Right lobe of liver (tissue), 6 donors: ENCODE data around the gene ATL2. TPM values are rescaled to one million over a fixed set of nuclear protein-coding genes. Genes with fewer than 3 reads are reported as not detected.

ENCODE experiments used
- ATAC-seq, 4 donors: fragments of 200-7000 bp; cut with Tn5 transposase; one replicate each; pipeline ENCODE4 v1.9.1; 2020; ENCODE audit warnings: mild to moderate bottlenecking in 4 of 4, moderate library complexity in 4 of 4
- DNase-seq, 3 donors: peaks; one replicate each; pipeline ENCODE4 v3.0.0-alpha.2; 2020
- H3K27ac ChIP-seq, 3 donors: fragments of 200-600 bp; one replicate each; pipeline ENCODE4 v1.8.0; 2022
- H3K27me3 ChIP-seq, 2 donors: fragments of 200-600 bp; one replicate each; pipeline ENCODE4 v1.8.0; 2022
- H3K36me3 ChIP-seq, 4 donors: fragments of 200-600 bp; sonication (generic) in 1 of 4; one replicate each; pipeline versions ENCODE4 v1.5.1 to v1.8.0; 2017 to 2022; ENCODE audit warnings: control low read depth in 1 of 4
- H3K4me1 ChIP-seq, 4 donors: fragments of 200-600 bp; sonication (generic) in 1 of 4; one replicate each; pipeline versions ENCODE4 v1.5.1 to v1.8.0; 2017 to 2022; ENCODE audit warnings: control low read depth in 1 of 4
- H3K4me3 ChIP-seq, 3 donors: fragments of 200-600 bp; one replicate each; pipeline ENCODE4 v1.8.0; 2022
- H3K9me3 ChIP-seq, 4 donors: fragments of 200-600 bp; sonication (generic) in 1 of 4; one replicate each; pipeline versions ENCODE4 v1.5.1 to v1.8.0; 2017 to 2022; ENCODE audit warnings: control low read depth in 1 of 4
- POLR2A ChIP-seq: fragments of 450-650 bp; IDR thresholded peaks from one replicate; pipeline ENCODE4 v1.6.1; 2017; ENCODE audit warnings: antibody characterized with exemption, mild to moderate bottlenecking
- WGBS: methylation state at CpG from one replicate; pipeline ENCODE4 v1.1.6; 2018; ENCODE audit warnings: low coverage, low lambda C conversion rate; ENCODE audit not compliant: insufficient coverage; ENCODE audit errors: missing lambda C conversion rate; 5-methylcytosine and 5-hydroxymethylcytosine counted together
- intact Hi-C, 2 donors: fragments of 100-400 bp; cut with DNase I; formaldehyde crosslinking; loops; one replicate each; pipeline versions ENCODE4 v1.11.2 to v1.14.1; 2022
- total RNA-seq, 6 experiments: library from RNA; depleted of rRNA in 2 of 6; stranded (reverse); fragments of >200 nt in 2 of 6; fragmentation: NEBNext Ultra II Directional in 3 of 6; extraction: Animal tissue kit (Norgen Biotek cat#: 25700) in 3 of 6; gene quantifications; one replicate each; pipeline versions ENCODE4 v1.1.0 to v1.2.4, GENCODE V29; 2016 to 2023
- TF ChIP-seq, protein P1 (sequence below), 4 donors: fragments of 200-600 bp in 3 of 4; fragments of 450-650 bp in 1 of 4; IDR thresholded peaks; one replicate each; pipeline versions ENCODE4 v1.5.1 to v1.8.0; 2016 to 2022; ENCODE audit warnings: antibody characterized with exemption in 4 of 4, mild to moderate bottlenecking in 2 of 4
- donor health status: DM: no; HTN: yes; CAD: no.
- donor health status: DM: no; HTN: no; CAD: no.
- donor health status: DM: no; HTN: no; CAD: no.
- donor health status: DM: no; HTN: yes; CAD: no.
- donor health status: DM: no; HTN: yes; CAD: no.

ATL2 gene
- total RNA-seq, 6 experiments from 2014 or later = 39.1 to 57.5 (median 46.3) TPM

DNA sequence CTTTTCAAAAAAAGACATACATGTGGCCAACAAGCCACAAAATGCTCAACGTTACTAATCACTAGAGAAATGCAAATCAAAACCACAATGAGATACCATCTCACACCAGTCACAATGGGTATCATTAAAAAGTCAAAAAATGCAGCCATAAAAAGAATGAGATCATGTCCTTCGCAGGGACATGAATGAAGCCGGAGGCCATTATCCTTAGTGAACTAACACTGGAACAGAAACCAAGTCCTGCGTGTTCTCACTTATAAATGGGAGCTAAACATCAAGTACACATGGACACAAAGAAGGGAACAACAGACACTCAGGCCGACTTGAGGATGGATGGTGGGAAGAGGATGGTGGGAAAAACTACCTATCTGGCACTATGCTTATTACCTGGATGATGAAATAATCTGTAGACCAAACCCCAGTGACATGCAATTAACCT, 17.8 kb upstream of the ATL2 start:
- no peaks in the 10 kb centered on the region for H3K36me3 ChIP-seq
- no peak overlapping the region for H3K27ac ChIP-seq
- intact Hi-C loops = no loop called here
- no peaks in the 10 kb centered on the region for H3K4me1 ChIP-seq
- TF ChIP-seq, protein P1, sequence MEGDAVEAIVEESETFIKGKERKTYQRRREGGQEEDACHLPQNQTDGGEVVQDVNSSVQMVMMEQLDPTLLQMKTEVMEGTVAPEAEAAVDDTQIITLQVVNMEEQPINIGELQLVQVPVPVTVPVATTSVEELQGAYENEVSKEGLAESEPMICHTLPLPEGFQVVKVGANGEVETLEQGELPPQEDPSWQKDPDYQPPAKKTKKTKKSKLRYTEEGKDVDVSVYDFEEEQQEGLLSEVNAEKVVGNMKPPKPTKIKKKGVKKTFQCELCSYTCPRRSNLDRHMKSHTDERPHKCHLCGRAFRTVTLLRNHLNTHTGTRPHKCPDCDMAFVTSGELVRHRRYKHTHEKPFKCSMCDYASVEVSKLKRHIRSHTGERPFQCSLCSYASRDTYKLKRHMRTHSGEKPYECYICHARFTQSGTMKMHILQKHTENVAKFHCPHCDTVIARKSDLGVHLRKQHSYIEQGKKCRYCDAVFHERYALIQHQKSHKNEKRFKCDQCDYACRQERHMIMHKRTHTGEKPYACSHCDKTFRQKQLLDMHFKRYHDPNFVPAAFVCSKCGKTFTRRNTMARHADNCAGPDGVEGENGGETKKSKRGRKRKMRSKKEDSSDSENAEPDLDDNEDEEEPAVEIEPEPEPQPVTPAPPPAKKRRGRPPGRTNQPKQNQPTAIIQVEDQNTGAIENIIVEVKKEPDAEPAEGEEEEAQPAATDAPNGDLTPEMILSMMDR (IDR thresholded peaks at IDR 0.05) = no peak
- TF ChIP-seq POLR2A = no peak
- H3K27me3 ChIP-seq = no peaks in the 10 kb centered on the region
- H3K9me3 ChIP-seq = no peaks in the 10 kb centered on the region
- WGBS = 64% methylated on average over 5 of the region's 5 CpGs
- ATAC-seq (no peak), DNase-seq (no peak)
- H3K4me3 ChIP-seq = no peak overlapping the region

DNA sequence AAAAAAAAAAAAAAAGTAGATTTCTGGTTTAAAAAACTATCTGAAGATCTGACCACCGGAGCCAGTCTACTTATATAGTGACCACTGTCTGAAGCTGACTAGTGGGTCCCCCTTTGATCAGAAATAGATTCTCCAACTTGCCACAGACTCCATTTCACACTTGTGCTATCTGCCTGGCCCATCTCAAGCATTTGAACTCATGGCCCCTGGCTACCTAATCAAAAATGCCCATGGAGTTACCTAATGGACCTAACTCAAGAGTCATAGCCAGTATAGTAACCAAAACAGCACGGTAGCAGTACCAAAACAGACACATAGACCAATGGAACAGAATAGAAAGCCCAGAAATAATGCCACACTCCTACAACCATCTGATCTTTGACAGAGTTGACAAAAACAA, 17.0 kb upstream of the ATL2 start:
- DNase-seq = no peak
- WGBS = 96% methylated on average over 2 of the region's 2 CpGs
- H3K36me3 ChIP-seq = no peaks in the 10 kb centered on the region
- H3K4me1 ChIP-seq = no peaks in the 10 kb centered on the region
- H3K4me3 ChIP-seq = no peak overlapping the region
- intact Hi-C loops = no loop called here
- TF ChIP-seq POLR2A = no peak
- TF ChIP-seq, protein P1 (IDR thresholded peaks at IDR 0.05) = no peak
- no peak overlapping the region for H3K27ac ChIP-seq
- H3K27me3 ChIP-seq = no peaks in the 10 kb centered on the region
- no peaks in the 10 kb centered on the region for H3K9me3 ChIP-seq
- ATAC-seq = no peak

DNA sequence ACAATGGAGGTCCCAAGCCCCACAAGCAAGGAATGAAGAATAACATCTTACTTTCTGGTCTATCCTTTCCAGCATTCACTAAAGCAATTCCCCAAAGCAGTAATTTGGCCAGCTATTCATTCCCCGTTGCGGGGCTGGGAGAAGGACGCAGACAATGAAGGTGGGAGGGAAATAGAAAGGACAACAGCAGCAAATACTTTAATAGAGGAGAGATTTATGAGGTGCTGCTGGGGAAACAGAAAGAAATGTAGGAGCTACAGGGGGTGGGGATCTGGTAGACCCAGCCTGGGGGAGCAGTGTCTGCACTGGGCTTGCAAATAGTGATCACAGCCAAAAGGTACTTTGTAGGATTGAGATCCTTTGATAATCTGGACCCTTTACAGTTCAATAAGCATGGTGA, 13.9 kb upstream of the ATL2 start:
- DNase-seq (no peak), ATAC-seq (no peak)
- Histone ChIP-seq H3K27ac (no peak overlapping the region), H3K36me3 (no peaks in the 10 kb centered on the region), H3K27me3 (no peaks in the 10 kb centered on the region), H3K4me3 (no peak overlapping the region), H3K9me3 (no peaks in the 10 kb centered on the region), H3K4me1 (no peaks in the 10 kb centered on the region)
- TF ChIP-seq, protein P1 (IDR thresholded peaks at IDR 0.05) = no peak
- no peak for TF ChIP-seq POLR2A
- intact Hi-C loops = no loop called here
- WGBS = 93% methylated on average over 3 of the region's 3 CpGs

DNA sequence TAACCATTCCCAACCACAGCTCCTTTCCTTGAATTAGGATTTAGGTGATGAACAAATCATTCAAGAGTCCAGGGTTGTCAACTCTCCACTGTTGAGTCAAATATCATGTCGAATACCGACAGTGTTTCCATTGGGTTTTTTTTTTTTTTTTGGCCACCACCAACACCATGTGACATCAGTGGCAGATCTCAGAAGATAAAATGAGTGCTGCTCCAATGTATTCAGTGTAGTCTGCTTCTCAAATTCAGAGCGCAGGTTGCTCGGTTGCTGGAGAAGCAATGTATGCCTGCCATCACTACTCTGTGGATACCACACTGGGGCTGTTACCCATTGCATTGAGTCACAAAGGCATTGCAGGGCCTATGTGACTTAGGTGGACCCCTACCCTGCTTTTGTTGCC, 10.8 kb upstream of the ATL2 start:
- no peak overlapping the region for H3K27ac ChIP-seq
- no peaks in the 10 kb centered on the region for H3K4me1 ChIP-seq
- H3K27me3 ChIP-seq = no peaks in the 10 kb centered on the region
- H3K4me3 ChIP-seq = no peak overlapping the region
- TF ChIP-seq, protein P1 (IDR thresholded peaks at IDR 0.05) = no peak
- TF ChIP-seq POLR2A = no peak
- DNase-seq (no peak), ATAC-seq (no peak)
- WGBS = 84% methylated on average over 4 of the region's 4 CpGs
- no peaks in the 10 kb centered on the region for H3K9me3 ChIP-seq
- intact Hi-C loops = no loop called here
- no peaks in the 10 kb centered on the region for H3K36me3 ChIP-seq

DNA sequence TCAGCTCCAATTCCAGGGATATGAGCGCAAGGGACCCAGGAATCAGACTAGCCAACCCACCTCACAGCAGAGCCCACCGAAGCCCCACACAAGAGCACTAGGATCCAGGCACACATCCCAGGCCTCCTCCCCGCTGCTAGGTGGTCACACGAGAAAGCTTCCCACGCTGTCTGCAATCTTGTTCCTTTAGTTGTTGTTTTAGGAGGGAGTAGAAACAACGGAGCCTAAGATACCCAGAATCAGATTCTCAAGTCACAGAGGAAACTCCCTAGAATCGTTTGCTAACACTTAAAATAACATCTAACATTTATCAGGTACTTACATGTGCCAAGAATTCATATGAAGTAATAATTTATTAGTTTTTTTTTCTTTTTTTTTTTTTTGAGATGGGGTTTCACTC, 9.7 kb upstream of the ATL2 start:
- Histone ChIP-seq H3K4me1 (no peaks in the 10 kb centered on the region), H3K27ac (no peak overlapping the region), H3K27me3 (no peaks in the 10 kb centered on the region), H3K36me3 (no peaks in the 10 kb centered on the region), H3K9me3 (no peaks in the 10 kb centered on the region), H3K4me3 (no peak overlapping the region)
- intact Hi-C loops = no loop called here
- WGBS = 30% methylated on average over 2 of the region's 7 CpGs
- DNase-seq = no peak
- TF ChIP-seq POLR2A = no peak
- TF ChIP-seq, protein P1 (IDR thresholded peaks at IDR 0.05) = no peak
- ATAC-seq = no peak
